Measurements from ENCODE around the gene ABHD12B.

GRCh38 chr14:50926851-50927386 lies 55.1 kb downstream of the ABHD12B start:
- no peak for TF ChIP-seq POLR2AphosphoS5 (IDR thresholded peaks at IDR 0.05)
- TF ChIP-seq CTCF (IDR thresholded peaks at IDR 0.05): no peak

All from gastroesophageal sphincter (tissue), 3 donors.